Measurements from ENCODE around the gene ADAM10. TPM values are rescaled to one million over a fixed set of nuclear protein-coding genes. Genes with fewer than 3 reads are reported as not detected.

The ADAM10 gene
- total RNA-seq, 1 experiment from 2014 or later: 91.3 TPM

- Histone ChIP-seq H3K9me3 (ENCODE audit: low read length) (no peaks in the 10 kb centered on the region), H3K9ac (ENCODE audit: low read length) (no peak overlapping the region), H4K20me1 (ENCODE audit: low read length) (no peaks in the 10 kb centered on the region), H3K4me2 (ENCODE audit: low read length) (no peak overlapping the region), H3K4me1 (ENCODE audit: insufficient read depth, low read length) (no peaks in the 10 kb centered on the region), H3K9me2 (replicated peaks; ENCODE audit: low read length) (no peaks in the 10 kb centered on the region), H3K79me2 (ENCODE audit: low read length) (no peaks in the 10 kb centered on the region), H3K4me3 (ENCODE audit: low read length) (no peak overlapping the region), H3K36me3 (ENCODE audit: low read depth, low read length) (no peaks in the 10 kb centered on the region), H3K27ac (ENCODE audit: low read length) (no peak overlapping the region), H3F3A (ENCODE audit: low read length, unreplicated experiment) (no peaks in the 10 kb centered on the region), H2AFZ (ENCODE audit: low read length) (no peak overlapping the region), H3K27me3 (ENCODE audit: low read length) (no peaks in the 10 kb centered on the region)
- no TSS peak for BruUV-seq (replicated peaks)
- intact Hi-C loops (cut with micrococcal nuclease): loop anchor here (10.0 kb wide), 1 partner anchor 66 kb away; the partner anchor contains the start of gene ADAM10
- DNase-seq (no peak), ATAC-seq (no peak)
- CTCF ChIA-PET: no interaction called here
- TF ChIP-seq EZH2phosphoT487 (IDR thresholded peaks at IDR 0.05; ENCODE audit: borderline replicate concordance, low read length) (no peak), CTCF (conservative IDR thresholded peaks at IDR 0.05; ENCODE audit: low read depth, low read length) (no peak), EZH2 (IDR thresholded peaks at IDR 0.05; ENCODE audit: low read length, unreplicated experiment) (no peak)
- POLR2A ChIA-PET (ENCODE audit: unreplicated experiment): no interaction called here
These were observed 70.8 kb downstream of the ADAM10 start for GRCh38 chr15:58678683-58679082.

- no peaks in the 10 kb centered on the region for H3K79me2 ChIP-seq (ENCODE audit: low read length)
- H3K36me3 ChIP-seq (ENCODE audit: low read depth, low read length): no peaks in the 10 kb centered on the region
- no peaks in the 10 kb centered on the region for H3F3A ChIP-seq (ENCODE audit: low read length, unreplicated experiment)
- ATAC-seq: no peak
- POLR2A ChIA-PET (ENCODE audit: unreplicated experiment): no interaction called here
- H2AFZ ChIP-seq (ENCODE audit: low read length): no peak overlapping the region
- no peaks in the 10 kb centered on the region for H3K27me3 ChIP-seq (ENCODE audit: low read length)
- no peak for DNase-seq
- CTCF ChIA-PET: no interaction called here
- TF ChIP-seq EZH2phosphoT487 (IDR thresholded peaks at IDR 0.05; ENCODE audit: borderline replicate concordance, low read length): no peak
- no peak for TF ChIP-seq EZH2 (IDR thresholded peaks at IDR 0.05; ENCODE audit: low read length, unreplicated experiment)
- no peak for TF ChIP-seq CTCF (conservative IDR thresholded peaks at IDR 0.05; ENCODE audit: low read depth, low read length)
- intact Hi-C loops (cut with micrococcal nuclease): loop anchor here (10.0 kb wide), 1 partner anchor 67 kb away; the partner anchor contains the start of gene ADAM10
- H3K4me1 ChIP-seq (ENCODE audit: insufficient read depth, low read length): no peaks in the 10 kb centered on the region
- H3K4me3 ChIP-seq (ENCODE audit: low read length): no peak overlapping the region
- no peaks in the 10 kb centered on the region for H4K20me1 ChIP-seq (ENCODE audit: low read length)
- H3K9me3 ChIP-seq (ENCODE audit: low read length): no peaks in the 10 kb centered on the region
- H3K27ac ChIP-seq (ENCODE audit: low read length): no peak overlapping the region
- no peak overlapping the region for H3K4me2 ChIP-seq (ENCODE audit: low read length)
- no peak overlapping the region for H3K9ac ChIP-seq (ENCODE audit: low read length)
- BruUV-seq (replicated peaks): no TSS peak
- no peaks in the 10 kb centered on the region for H3K9me2 ChIP-seq (replicated peaks; ENCODE audit: low read length)
These were observed 72.1 kb downstream of the ADAM10 start for GRCh38 chr15:58677426-58677825.

- Histone ChIP-seq H3K9ac (ENCODE audit: low read length) (no peak overlapping the region), H2AFZ (ENCODE audit: low read length) (no peak overlapping the region), H3K27ac (ENCODE audit: low read length) (no peak overlapping the region), H3K4me1 (ENCODE audit: insufficient read depth, low read length) (no peaks in the 10 kb centered on the region), H3K9me3 (ENCODE audit: low read length) (no peaks in the 10 kb centered on the region), H3K4me2 (ENCODE audit: low read length) (no peak overlapping the region), H3K4me3 (ENCODE audit: low read length) (no peak overlapping the region), H4K20me1 (ENCODE audit: low read length) (no peaks in the 10 kb centered on the region), H3K36me3 (ENCODE audit: low read depth, low read length) (no peaks in the 10 kb centered on the region), H3F3A (ENCODE audit: low read length, unreplicated experiment) (no peaks in the 10 kb centered on the region), H3K9me2 (replicated peaks; ENCODE audit: low read length) (no peaks in the 10 kb centered on the region), H3K27me3 (ENCODE audit: low read length) (no peaks in the 10 kb centered on the region), H3K79me2 (ENCODE audit: low read length) (no peaks in the 10 kb centered on the region)
- ChIA-PET POLR2A (ENCODE audit: unreplicated experiment) (interaction anchor here (0.6 kb wide), 1 partner anchor 377 kb away, joined by 4 read pairs; no protein-coding TSS in a partner anchor), CTCF (no interaction called here)
- intact Hi-C loops (cut with micrococcal nuclease): loop anchor here (10.0 kb wide), 1 partner anchor 68 kb away; the partner anchor contains the start of gene ADAM10
- DNase-seq: no peak
- BruUV-seq (replicated peaks): no TSS peak
- TF ChIP-seq CTCF (conservative IDR thresholded peaks at IDR 0.05; ENCODE audit: low read depth, low read length) (no peak), EZH2 (IDR thresholded peaks at IDR 0.05; ENCODE audit: low read length, unreplicated experiment) (no peak), EZH2phosphoT487 (IDR thresholded peaks at IDR 0.05; ENCODE audit: borderline replicate concordance, low read length) (no peak)
- no peak for ATAC-seq
These were observed 72.7 kb downstream of the ADAM10 start for GRCh38 chr15:58676766-58677165.

All from PC-3 (cell line).